Testis (tissue), 3 donors: ENCODE data around the gene ESAM. TPM values are rescaled to one million over a fixed set of nuclear protein-coding genes. Genes with fewer than 3 reads are reported as not detected.

Source experiments
- DNase-seq: peaks from one replicate; pipeline ENCODE4 v3.0.0-alpha.2; 2019
- H3K27ac ChIP-seq, 2 donors: fragments of 200-600 bp; sonication (generic); one replicate each; pipeline ENCODE4 v1.5.1; 2019
- H3K27me3 ChIP-seq: fragments of 200-600 bp; sonication (generic); one replicate; pipeline ENCODE4 v1.5.1; 2019
- H3K36me3 ChIP-seq: fragments of 200-600 bp; sonication (generic); one replicate; pipeline ENCODE4 v1.5.1; 2017; ENCODE audit warnings: low read depth; ENCODE audit errors: missing control alignments
- H3K4me1 ChIP-seq: fragments of 200-600 bp; sonication (generic); one replicate; pipeline ENCODE4 v1.5.1; 2019
- H3K4me3 ChIP-seq, 2 donors: fragments of 200-600 bp; sonication (generic); one replicate each; pipeline ENCODE4 v1.5.1; 2017 to 2019
- H3K9me3 ChIP-seq: fragments of 200-600 bp; sonication (generic); one replicate; pipeline ENCODE4 v1.5.1; 2017
- POLR2A ChIP-seq: fragments of 450-650 bp; IDR thresholded peaks from one replicate; pipeline ENCODE4 v1.6.1; 2017; ENCODE audit warnings: antibody characterized with exemption, mild to moderate bottlenecking, moderate library complexity
- WGBS, 2 donors: methylation state at CpG; one replicate each; pipeline ENCODE4 v1.1.5; 2018; 5-methylcytosine and 5-hydroxymethylcytosine counted together
- intact Hi-C: fragments of 100-400 bp; cut with DNase I; formaldehyde crosslinking; loops from one replicate; pipeline ENCODE4 v1.15.1; 2023; ENCODE audit warnings: low total_unique reads
- polyA plus RNA-seq: library from polyadenylated mRNA; stranded (reverse); fragments of 350-450 nt; fragmentation: Illumina TruSeq; extraction: RNeasy Lipid Tissue Mini Kit (QIAGEN cat#74804); gene quantifications from one replicate; pipeline ENCODE4 v1.2.3, GENCODE V29; 2014; ENCODE audit warnings: low read depth, low replicate concordance; ENCODE audit not compliant: insufficient read depth
- total RNA-seq, 2 donors: library from RNA; depleted of rRNA; stranded (reverse); fragments of >200 nt; gene quantifications; one replicate each; pipeline ENCODE4 v1.2.3, GENCODE V29; 2016
- TF ChIP-seq, protein P1 (sequence below), 3 experiments: fragments of 450-650 bp in 2 of 3; fragments of 200-600 bp in 1 of 3; sonication (generic) in 1 of 3; IDR thresholded peaks; one replicate each; pipeline ENCODE4 v1.5.1; 2016 to 2019; ENCODE audit warnings: antibody characterized with exemption in 3 of 3, mild to moderate bottlenecking in 2 of 3, moderate library complexity in 1 of 3

ESAM gene
- total and polyA plus RNA-seq, 3 donors from 2014 or later, result 6.0 to 15.8 (median 10.6) TPM

DNA sequence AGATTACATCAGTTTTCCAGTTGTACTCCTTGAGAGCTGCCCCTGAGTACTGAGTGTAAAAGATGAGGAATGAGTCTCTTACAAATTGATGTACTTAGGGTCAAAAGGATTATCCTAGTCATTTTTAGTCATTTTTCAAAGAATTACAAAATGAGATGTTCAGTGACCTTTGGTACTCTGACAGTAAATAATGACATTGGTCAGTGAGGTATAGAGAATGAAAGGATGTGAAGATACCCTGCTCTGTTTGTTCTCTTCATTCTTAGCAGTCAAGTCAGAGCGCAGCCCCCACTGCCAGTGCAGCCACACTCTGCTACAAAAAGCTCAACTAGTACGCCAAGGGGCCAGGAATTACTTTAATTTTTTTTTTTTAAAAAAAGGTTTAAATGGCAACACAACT lies 4.1 kb upstream of the ESAM start:
- H3K36me3 ChIP-seq, result no peaks in the 10 kb centered on the region
- WGBS, 2 donors, result 93 to 96% methylated on average over 2 of the region's 2 CpGs
- H3K27me3 ChIP-seq, result no peaks in the 10 kb centered on the region
- H3K4me1 ChIP-seq, result peaks cover 4% of the 10 kb centered on the region
- TF ChIP-seq, protein P1, sequence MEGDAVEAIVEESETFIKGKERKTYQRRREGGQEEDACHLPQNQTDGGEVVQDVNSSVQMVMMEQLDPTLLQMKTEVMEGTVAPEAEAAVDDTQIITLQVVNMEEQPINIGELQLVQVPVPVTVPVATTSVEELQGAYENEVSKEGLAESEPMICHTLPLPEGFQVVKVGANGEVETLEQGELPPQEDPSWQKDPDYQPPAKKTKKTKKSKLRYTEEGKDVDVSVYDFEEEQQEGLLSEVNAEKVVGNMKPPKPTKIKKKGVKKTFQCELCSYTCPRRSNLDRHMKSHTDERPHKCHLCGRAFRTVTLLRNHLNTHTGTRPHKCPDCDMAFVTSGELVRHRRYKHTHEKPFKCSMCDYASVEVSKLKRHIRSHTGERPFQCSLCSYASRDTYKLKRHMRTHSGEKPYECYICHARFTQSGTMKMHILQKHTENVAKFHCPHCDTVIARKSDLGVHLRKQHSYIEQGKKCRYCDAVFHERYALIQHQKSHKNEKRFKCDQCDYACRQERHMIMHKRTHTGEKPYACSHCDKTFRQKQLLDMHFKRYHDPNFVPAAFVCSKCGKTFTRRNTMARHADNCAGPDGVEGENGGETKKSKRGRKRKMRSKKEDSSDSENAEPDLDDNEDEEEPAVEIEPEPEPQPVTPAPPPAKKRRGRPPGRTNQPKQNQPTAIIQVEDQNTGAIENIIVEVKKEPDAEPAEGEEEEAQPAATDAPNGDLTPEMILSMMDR (IDR thresholded peaks at IDR 0.05), result no peak
- H3K4me3 ChIP-seq, result no peak overlapping the region
- H3K27ac ChIP-seq, result no peak overlapping the region
- no peak for DNase-seq
- intact Hi-C loops, result loop anchor here (10.0 kb wide), 2 partner anchors 69 to 91 kb away; partner anchors contain the start of genes SIAE and SPA17
- H3K9me3 ChIP-seq, result no peaks in the 10 kb centered on the region

DNA sequence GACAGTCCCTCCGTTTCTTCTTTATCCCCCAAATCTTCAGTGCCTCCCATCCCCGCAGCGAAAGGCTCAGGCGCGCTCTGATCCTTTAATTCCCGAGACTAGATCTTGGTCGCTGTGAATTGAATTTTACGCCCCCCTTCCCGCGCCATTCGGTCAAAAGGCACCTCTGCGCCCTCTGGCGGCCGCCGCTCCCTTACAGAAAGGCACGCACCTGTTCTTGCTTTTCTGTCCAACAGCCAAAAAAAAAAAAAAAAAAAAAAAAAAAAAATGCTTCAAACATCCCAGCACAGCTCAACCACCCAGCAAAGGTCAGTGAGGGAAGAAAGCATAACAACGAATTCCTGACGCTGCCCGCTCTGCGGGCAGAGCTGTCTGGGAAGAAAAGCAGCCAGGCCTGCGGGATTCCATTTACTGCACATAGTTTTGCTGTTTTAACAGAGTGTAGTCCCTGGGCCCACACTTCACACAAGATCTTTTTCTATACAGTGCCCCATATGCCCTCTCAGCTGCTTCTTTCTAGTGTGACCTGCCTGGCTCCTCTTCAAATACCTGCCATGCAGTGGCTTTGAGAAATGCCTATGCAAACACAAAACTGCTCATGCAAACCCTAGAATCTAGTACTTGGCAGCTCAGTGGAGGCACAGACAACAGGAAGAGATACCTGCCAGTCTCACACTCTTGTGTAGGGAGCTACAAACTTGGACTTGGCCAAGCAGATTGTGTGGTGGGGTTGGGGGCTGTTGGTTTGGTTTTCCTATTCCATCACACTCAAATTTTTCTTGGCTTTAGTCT lies 1.3 kb upstream of the ESAM start:
- no peak overlapping the region for H3K27ac ChIP-seq
- WGBS, 2 donors, result 8% methylated on average over 21 of the region's 21 CpGs
- TF ChIP-seq, protein P1 (IDR thresholded peaks at IDR 0.05), result peak; percentile 47 to 64 (median 53)
- TF ChIP-seq POLR2A, result no peak
- peak; percentile 88 for DNase-seq
- H3K27me3 ChIP-seq, result no peaks in the 10 kb centered on the region
- intact Hi-C loops, result loop anchor here (10.0 kb wide), 2 partner anchors 71 to 89 kb away; partner anchors contain the start of genes SIAE and SPA17
- H3K9me3 ChIP-seq, result no peaks in the 10 kb centered on the region
- H3K4me3 ChIP-seq, result peak overlapping the region; percentile 43 to 47
- no peaks in the 10 kb centered on the region for H3K36me3 ChIP-seq
- H3K4me1 ChIP-seq, result peaks cover 18% of the 10 kb centered on the region

GRCh38 chr11:124762624-124763155 lies 600 bp upstream of the ESAM start:
- Histone ChIP-seq H3K27me3 (no peaks in the 10 kb centered on the region), H3K36me3 (no peaks in the 10 kb centered on the region), H3K4me3 (peak overlapping the region; percentile 43 to 47), H3K4me1 (peaks cover 22% of the 10 kb centered on the region), H3K27ac (no peak overlapping the region), H3K9me3 (no peaks in the 10 kb centered on the region)
- TF ChIP-seq, protein P1 (IDR thresholded peaks at IDR 0.05), result no peak
- no peak for TF ChIP-seq POLR2A
- no peak for DNase-seq
- intact Hi-C loops, result loop anchor here (10.0 kb wide), 2 partner anchors 72 to 88 kb away; partner anchors contain the start of genes SIAE and SPA17
- 3% methylated on average over 18 to 37 of the region's 45 CpGs for WGBS, 2 donors

GRCh38 chr11:124761301-124762104 lies 587 bp downstream of the ESAM start:
- Histone ChIP-seq H3K27me3 (no peaks in the 10 kb centered on the region), H3K9me3 (no peaks in the 10 kb centered on the region), H3K36me3 (no peaks in the 10 kb centered on the region), H3K27ac (peak overlapping the region in 1 of 2 donors; percentile 66), H3K4me1 (peaks cover 22% of the 10 kb centered on the region), H3K4me3 (peak overlapping the region; percentile 10 to 43)
- intact Hi-C loops, result loop anchor here (10.0 kb wide), 2 partner anchors 73 to 87 kb away; partner anchors contain the start of genes SIAE and SPA17
- TF ChIP-seq, protein P1 (IDR thresholded peaks at IDR 0.05), result no peak
- no peak for TF ChIP-seq POLR2A
- DNase-seq, result no peak
- 11 to 19% methylated on average over 8 to 25 of the region's 25 CpGs for WGBS, 2 donors
